Activated naive CD8-positive, alpha-beta T cell treated with anti-CD3 and anti-CD28 coated beads, Interleukin-2, amount 50 U/mL, for 24 hours (primary cell): ENCODE measurements around the gene TMEM95.

Experiments used
- ATAC-seq: fragments of 150-1000 bp; cut with Tn5 transposase; one replicate; pipeline ENCODE4 v1.10.0; 2021
- DNase-seq: peaks from one replicate; pipeline ENCODE4 v3.0.0; 2021
- H3K27ac Mint-ChIP-seq: one replicate; pipeline ENCODE4 v1.8.0; 2021; ENCODE audit warnings: mild to moderate bottlenecking, mixed read lengths
- H3K27me3 Mint-ChIP-seq: one replicate; pipeline ENCODE4 v1.8.0; 2021; ENCODE audit warnings: mixed read lengths
- H3K36me3 Mint-ChIP-seq: one replicate; pipeline ENCODE4 v1.8.0; 2021; ENCODE audit warnings: low read depth, mixed read lengths
- H3K4me1 Mint-ChIP-seq: one replicate; pipeline ENCODE4 v1.8.0; 2021; ENCODE audit warnings: mixed read lengths
- H3K4me3 Mint-ChIP-seq: one replicate; pipeline ENCODE4 v1.8.0; 2021; ENCODE audit warnings: mild to moderate bottlenecking, moderate library complexity, mixed read lengths
- H3K9me3 Mint-ChIP-seq: one replicate; pipeline ENCODE4 v1.8.0; 2021; ENCODE audit warnings: mixed read lengths

The TMEM95 gene

DNA sequence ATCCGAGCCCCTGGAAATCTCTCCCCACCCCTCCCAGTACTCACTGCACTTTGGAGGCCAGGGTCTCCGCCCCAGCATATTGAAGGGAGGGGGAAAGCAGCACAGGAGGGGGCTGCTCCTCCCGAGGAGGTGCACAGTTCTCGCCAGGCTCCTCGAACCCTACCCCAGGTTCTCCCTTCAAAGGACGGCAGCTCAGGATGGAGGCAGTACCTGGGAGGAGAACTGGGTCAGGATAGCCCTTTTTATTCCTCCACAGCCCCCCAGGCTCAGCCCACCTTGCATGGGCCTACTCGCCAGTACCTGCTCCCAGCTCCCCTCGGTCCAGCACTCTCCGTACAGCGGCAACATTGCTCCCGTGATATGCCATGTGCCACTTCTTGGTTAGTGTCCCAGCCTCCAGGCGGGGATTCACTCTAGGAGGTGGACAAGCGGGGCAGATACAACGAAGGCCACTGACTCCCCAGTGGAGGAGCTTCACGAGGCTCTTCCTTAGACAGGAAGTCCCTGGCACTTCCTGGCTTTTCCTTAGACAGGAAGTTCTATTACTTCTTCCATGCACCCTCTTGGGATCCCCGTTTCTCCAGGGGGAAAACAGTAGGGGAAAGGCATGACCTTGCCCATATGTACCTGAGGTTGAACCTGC, 37.7 kb upstream of the TMEM95 start:
- H3K27ac Mint-ChIP-seq = no peak overlapping the region
- H3K9me3 Mint-ChIP-seq = no peaks in the 10 kb centered on the region
- peaks cover 33% of the 10 kb centered on the region for H3K4me1 Mint-ChIP-seq
- ATAC-seq (no peak), DNase-seq (no peak)
- H3K4me3 Mint-ChIP-seq = no peak overlapping the region
- no peaks in the 10 kb centered on the region for H3K27me3 Mint-ChIP-seq
- peaks cover 41% of the 10 kb centered on the region for H3K36me3 Mint-ChIP-seq

DNA sequence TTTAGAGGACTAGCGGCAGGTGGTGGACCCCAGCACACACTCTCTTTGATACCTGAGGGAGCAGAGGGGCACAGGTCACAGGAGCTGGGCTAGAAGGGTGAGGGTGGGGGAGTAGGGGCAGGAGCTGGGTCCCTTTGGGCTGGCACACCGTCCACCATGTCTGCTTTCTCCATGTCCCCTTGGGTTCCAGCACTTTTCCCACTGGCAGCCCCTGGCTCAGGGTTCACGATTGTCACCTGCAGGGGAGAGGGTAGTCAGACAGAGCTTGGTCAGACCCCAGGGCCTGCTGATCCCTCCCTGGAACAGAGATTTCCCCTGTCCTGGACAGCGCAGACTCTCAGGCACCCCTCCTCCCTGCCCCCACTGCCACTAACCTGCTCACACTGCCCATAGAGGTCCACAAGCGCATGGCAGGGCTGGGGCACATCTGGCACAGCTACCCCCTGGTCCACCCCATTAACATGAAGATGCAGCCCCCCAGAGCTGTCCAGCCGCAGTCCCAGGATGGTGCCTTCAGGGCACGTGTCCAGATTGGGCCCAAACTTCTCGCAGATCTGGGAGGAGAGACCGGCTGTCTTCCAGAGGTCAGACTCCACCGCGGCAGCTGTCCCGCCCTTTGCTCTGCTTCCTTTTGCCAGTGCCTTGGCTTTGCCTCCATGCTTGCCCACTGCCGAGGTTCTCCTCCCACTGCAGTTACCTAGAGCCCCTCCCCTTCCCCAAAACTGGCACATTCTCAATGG, 36.7 kb upstream of the TMEM95 start:
- no peaks in the 10 kb centered on the region for H3K27me3 Mint-ChIP-seq
- H3K4me3 Mint-ChIP-seq = no peak overlapping the region
- ATAC-seq (no peak), DNase-seq (no peak)
- H3K36me3 Mint-ChIP-seq = peaks cover 34% of the 10 kb centered on the region
- H3K9me3 Mint-ChIP-seq = no peaks in the 10 kb centered on the region
- H3K4me1 Mint-ChIP-seq = peaks cover 23% of the 10 kb centered on the region
- no peak overlapping the region for H3K27ac Mint-ChIP-seq

DNA sequence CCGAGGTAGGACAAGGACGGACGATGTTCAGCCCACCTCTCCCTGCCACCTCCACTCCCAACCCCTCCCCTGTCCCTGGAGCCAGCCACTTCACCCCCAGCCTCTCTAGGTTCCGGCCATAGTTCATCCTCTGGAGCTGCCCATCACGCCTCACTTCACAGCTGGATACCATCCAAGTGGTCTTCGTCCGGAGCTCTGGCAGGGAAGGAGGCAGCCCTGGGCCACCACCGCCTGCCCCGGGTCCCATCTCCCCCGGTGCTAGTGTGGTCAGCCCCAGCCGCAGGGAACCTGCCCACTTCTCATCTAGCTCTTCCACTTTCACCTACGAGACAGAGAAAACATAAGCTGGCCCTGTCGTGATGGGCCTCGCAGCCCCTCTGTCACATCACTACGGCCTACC, 33.5 kb upstream of the TMEM95 start:
- ATAC-seq = no peak
- Mint-ChIP-seq H3K36me3 (peaks cover 21% of the 10 kb centered on the region), H3K4me3 (no peak overlapping the region)

DNA sequence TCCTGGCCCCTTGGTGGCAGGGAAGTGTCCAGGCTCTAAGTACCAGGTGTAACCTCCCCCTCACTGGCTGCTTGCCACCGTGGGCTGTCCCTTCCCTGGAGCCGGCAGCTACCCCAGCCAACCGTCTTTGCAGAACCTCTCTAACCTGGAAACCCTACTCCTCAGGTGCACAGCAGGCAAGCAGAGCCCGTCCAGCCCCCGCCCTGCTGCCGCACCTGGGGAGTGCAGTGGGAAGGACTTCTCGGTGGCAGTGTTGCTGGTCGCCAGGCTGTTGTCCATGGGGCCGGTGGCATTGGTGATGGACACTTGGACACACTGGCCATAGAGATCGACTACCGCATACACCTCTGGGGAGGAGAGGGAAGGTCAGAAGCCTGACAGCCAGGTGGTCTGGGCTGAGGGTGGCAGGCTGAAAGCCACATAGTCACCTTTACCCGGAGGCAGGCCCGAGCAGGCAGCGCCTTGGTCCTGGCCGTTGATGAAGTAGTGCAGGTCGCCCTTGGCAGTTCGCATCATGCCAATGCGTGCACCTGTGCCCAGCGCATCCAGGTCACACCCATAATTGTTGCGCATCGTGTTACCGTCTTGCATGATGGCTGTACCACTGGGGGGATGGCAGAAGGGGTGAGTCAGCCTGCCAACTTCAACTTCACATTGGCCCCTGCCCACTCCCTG, 32.3 kb upstream of the TMEM95 start:
- Mint-ChIP-seq H3K4me3 (no peak overlapping the region), H3K9me3 (no peaks in the 10 kb centered on the region), H3K27ac (no peak overlapping the region), H3K4me1 (peaks cover 8% of the 10 kb centered on the region), H3K27me3 (no peaks in the 10 kb centered on the region), H3K36me3 (peaks cover 19% of the 10 kb centered on the region)
- ATAC-seq (no peak), DNase-seq (no peak)

More for the DNA sequence above, 33.5 kb upstream of the TMEM95 start:
- H3K27me3 Mint-ChIP-seq = no peaks in the 10 kb centered on the region
- no peak for DNase-seq
- H3K27ac Mint-ChIP-seq = no peak overlapping the region
- peaks cover 4% of the 10 kb centered on the region for H3K4me1 Mint-ChIP-seq
- no peaks in the 10 kb centered on the region for H3K9me3 Mint-ChIP-seq

DNA sequence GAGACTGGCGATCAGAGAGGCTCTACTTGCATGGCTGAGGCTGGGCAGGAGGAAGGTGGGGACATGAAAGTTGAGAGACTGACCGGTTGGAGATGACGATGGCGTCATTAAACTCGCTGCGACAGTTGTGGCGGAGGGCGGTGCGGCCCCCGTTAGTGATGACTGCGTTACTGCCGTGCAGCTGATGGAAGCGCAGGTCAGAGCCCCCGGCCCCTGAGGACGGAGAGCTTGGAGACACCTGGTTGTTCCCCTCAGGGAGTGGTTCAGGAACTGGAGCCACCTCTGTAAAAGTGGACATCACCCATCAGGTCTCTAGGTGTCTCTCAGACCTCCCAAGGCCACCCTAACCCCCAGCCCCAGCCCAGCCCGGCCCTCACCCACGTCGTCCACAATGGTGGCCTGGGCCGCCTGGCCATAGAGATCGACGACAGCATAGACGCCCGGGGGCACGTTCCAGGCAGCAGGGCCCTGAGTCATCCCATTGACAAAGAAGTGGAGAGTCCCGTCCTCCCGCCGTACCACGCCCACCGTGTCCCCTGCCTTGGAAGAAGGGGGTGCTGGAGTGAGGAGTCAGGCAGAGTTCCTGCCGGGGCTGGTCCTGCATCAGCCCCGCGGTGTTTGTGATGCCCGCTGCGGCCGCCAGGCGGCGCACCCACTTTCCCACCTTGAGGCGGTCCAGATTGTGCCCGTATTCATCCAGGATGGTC, 31.1 kb upstream of the TMEM95 start:
- Mint-ChIP-seq H3K9me3 (no peaks in the 10 kb centered on the region), H3K27me3 (no peaks in the 10 kb centered on the region), H3K36me3 (peaks cover 19% of the 10 kb centered on the region), H3K4me3 (no peak overlapping the region), H3K4me1 (peaks cover 19% of the 10 kb centered on the region), H3K27ac (no peak overlapping the region)
- peak; percentile 76 for DNase-seq
- peak; percentile 35 for ATAC-seq

DNA sequence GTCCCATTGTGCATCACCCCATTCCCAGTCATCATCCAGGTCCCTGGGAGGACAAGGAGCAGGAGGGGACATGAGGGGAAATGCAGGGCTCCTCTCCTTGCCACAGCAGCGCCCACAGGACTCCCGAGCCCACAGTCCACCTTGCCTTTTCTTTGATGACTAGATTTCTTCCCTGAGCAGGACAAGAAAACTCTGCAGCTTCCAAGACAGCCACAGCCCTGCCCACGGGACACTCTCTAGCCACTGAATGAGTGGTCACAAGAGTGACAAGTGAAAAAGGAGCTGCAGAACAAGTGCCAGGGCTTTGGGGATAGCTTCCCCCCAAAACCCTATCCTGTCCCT, 30.5 kb upstream of the TMEM95 start:
- H3K4me3 Mint-ChIP-seq = no peak overlapping the region

DNA sequence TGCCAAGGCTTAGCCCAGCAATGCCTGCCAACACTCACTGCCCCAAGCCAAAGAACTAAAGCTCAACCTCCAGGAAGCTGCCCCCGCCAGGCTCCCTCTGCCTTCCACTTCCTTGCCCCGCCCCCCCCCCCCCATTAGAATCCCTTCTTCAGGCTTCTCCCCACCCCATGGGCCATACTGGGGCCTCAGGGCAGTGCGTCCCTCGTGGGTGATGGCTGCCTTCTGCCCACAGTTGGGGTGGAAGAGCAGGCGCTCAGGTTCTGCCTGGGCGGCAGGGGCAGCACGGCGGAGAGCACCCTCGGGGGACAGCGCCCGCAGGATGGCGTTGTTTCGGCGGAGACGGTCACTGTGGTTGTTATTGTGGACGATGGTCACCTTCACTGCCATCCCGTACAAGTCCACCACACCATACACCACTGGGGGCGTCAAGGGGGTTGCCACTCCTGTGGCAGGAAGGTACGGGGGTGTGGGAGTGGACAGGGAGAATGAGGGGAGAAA, 29.9 kb upstream of the TMEM95 start:
- no peak for DNase-seq
- peaks cover 4% of the 10 kb centered on the region for H3K27me3 Mint-ChIP-seq
- H3K4me1 Mint-ChIP-seq = peaks cover 28% of the 10 kb centered on the region
- H3K9me3 Mint-ChIP-seq = no peaks in the 10 kb centered on the region
- ATAC-seq = no peak
- peaks cover 21% of the 10 kb centered on the region for H3K36me3 Mint-ChIP-seq
- no peak overlapping the region for H3K4me3 Mint-ChIP-seq
- no peak overlapping the region for H3K27ac Mint-ChIP-seq

More for the DNA sequence above, 30.5 kb upstream of the TMEM95 start:
- Mint-ChIP-seq H3K4me1 (peaks cover 21% of the 10 kb centered on the region), H3K27ac (no peak overlapping the region), H3K9me3 (no peaks in the 10 kb centered on the region), H3K27me3 (peaks cover 2% of the 10 kb centered on the region), H3K36me3 (peaks cover 21% of the 10 kb centered on the region)
- no peak for ATAC-seq
- DNase-seq = no peak

DNA sequence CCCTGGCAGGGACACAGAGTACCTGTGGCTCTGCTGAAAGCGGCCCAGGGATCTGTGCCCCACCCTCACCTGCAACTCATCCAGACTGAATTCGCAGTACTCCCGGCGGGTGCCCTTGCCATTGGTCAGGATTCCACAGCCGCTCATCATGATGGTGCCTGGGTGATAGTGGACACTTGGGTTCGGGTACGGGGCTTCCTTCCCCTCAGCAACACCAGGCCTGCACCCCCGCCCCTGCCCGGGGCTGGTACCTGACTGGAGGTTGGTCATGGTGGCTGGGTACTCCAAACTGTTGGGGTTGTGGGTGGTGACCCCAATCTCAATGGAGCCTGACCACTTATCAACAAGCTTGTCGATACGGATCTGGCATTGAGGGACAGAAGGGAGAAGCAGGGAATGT, 28.8 kb upstream of the TMEM95 start:
- H3K27me3 Mint-ChIP-seq = peaks cover 4% of the 10 kb centered on the region
- H3K36me3 Mint-ChIP-seq = peaks cover 18% of the 10 kb centered on the region
- peaks cover 36% of the 10 kb centered on the region for H3K4me1 Mint-ChIP-seq

DNA sequence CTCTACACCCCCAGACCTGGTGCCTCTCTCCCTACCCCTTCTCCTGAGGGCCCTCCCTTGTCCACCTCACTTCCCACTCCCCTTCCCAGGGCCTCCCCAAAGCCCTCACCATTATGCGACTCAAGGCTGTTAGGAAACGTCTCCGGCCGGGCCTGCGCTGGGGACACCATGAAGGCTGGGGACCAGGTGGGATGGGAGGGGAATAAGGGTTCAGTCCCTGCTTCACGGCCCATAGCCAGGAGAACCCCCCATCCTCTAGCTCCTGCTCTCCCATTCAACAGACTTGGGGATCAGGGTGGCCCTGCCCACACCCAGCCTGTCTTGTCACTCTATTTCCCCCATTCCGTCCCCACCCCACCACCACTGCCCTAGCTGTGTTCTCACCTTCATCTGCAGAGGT, 27.9 kb upstream of the TMEM95 start:
- no peak for ATAC-seq
- Mint-ChIP-seq H3K27me3 (peaks cover 4% of the 10 kb centered on the region), H3K27ac (no peak overlapping the region), H3K9me3 (no peaks in the 10 kb centered on the region), H3K4me1 (peaks cover 39% of the 10 kb centered on the region), H3K36me3 (peaks cover 12% of the 10 kb centered on the region), H3K4me3 (no peak overlapping the region)
- DNase-seq = no peak

More for the DNA sequence above, 28.8 kb upstream of the TMEM95 start:
- no peaks in the 10 kb centered on the region for H3K9me3 Mint-ChIP-seq
- H3K27ac Mint-ChIP-seq = no peak overlapping the region
- DNase-seq (no peak), ATAC-seq (no peak)
- no peak overlapping the region for H3K4me3 Mint-ChIP-seq

DNA sequence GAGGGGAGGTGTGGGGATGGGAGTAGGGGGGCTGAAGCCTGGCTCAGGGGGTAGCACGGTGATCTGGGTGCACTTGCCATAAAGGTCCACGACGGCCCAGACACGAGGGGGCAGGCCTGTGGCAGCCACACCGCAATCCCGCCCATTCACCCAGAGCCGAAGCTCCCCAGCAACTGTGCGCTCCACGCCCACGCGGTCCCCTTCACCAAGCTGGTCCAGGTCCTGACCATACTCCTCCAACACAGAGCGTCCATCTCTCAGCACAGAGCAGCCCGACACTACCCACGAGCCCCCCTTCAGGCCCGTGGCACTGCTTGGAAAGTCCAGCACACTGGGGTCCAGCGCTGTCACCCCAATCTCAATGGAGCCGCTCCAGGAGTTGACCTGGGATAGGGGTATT, 27.5 kb upstream of the TMEM95 start:
- DNase-seq (no peak), ATAC-seq (no peak)
- Mint-ChIP-seq H3K4me1 (peaks cover 44% of the 10 kb centered on the region), H3K27me3 (peaks cover 4% of the 10 kb centered on the region), H3K36me3 (peaks cover 8% of the 10 kb centered on the region), H3K4me3 (no peak overlapping the region), H3K27ac (no peak overlapping the region), H3K9me3 (no peaks in the 10 kb centered on the region)

DNA sequence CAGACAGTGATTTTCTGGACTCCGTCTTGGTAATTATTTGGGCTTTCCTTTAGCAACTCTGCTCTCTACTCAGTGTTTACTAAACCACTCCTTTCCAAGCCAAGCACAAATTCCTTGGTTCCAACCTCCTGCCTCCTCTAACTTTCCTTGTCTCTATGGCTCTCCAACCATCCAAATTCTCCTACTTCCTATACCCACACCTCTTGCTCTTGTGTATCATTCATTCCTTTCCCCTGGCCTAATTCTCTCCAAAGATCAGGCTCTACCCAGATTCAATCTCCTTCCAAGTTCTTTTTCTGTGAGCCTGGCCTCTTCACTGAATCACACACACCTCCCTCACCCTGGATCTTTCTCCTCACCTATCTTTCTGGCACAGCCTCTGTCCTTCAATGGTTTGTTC, 26.9 kb upstream of the TMEM95 start:
- peaks cover 48% of the 10 kb centered on the region for H3K4me1 Mint-ChIP-seq
- ATAC-seq = no peak
- H3K27me3 Mint-ChIP-seq = peaks cover 4% of the 10 kb centered on the region
- H3K9me3 Mint-ChIP-seq = no peaks in the 10 kb centered on the region
- H3K27ac Mint-ChIP-seq = peak overlapping the region; percentile 89
- peaks cover 7% of the 10 kb centered on the region for H3K36me3 Mint-ChIP-seq
- H3K4me3 Mint-ChIP-seq = peak overlapping the region; percentile 97
- no peak for DNase-seq

DNA sequence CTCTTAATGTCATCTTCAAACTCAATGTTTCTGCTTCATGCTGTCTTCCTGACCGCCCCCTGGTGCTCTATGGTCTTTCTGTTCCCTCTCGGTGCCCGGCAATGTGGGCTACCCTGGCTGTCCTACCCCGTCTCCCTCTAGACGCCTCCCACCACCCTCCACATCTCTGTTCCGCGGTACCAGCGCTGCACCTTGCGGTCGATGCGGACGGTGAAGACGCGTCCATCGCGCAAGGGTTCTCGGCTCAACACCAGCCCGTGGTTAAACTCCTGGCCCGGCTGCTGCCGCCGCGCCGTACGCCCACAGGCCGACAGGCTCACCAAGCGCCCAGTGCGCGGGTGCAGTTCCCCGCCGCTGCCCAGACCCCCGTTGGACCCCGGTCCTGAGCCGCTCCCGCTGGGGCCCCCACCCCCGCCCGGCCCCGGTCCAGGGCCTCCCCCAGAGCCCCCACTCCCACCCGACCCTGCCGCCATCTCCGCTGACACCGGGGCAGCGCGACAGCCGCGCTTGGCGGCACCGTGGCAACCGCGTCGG, 26.0 kb upstream of the TMEM95 start, which contains the start of gene NEURL4:
Gene NEURL4, minus strand, starts transcription at position 496 of the 534 bp plus-strand sequence. Its CDS starts 23 bp downstream, at position 473.
- ATAC-seq (peak; percentile 2), DNase-seq (peak; percentile 45)
- H3K27me3 Mint-ChIP-seq = peaks cover 4% of the 10 kb centered on the region
- peak within 1 kb of the TSS; percentile 97 for H3K4me3 Mint-ChIP-seq
- peaks cover 7% of the 10 kb centered on the region for H3K36me3 Mint-ChIP-seq
- no peaks in the 10 kb centered on the region for H3K9me3 Mint-ChIP-seq
- H3K4me1 Mint-ChIP-seq = peaks cover 52% of the 10 kb centered on the region
- H3K27ac Mint-ChIP-seq = peak within 1 kb of the TSS; percentile 97

DNA sequence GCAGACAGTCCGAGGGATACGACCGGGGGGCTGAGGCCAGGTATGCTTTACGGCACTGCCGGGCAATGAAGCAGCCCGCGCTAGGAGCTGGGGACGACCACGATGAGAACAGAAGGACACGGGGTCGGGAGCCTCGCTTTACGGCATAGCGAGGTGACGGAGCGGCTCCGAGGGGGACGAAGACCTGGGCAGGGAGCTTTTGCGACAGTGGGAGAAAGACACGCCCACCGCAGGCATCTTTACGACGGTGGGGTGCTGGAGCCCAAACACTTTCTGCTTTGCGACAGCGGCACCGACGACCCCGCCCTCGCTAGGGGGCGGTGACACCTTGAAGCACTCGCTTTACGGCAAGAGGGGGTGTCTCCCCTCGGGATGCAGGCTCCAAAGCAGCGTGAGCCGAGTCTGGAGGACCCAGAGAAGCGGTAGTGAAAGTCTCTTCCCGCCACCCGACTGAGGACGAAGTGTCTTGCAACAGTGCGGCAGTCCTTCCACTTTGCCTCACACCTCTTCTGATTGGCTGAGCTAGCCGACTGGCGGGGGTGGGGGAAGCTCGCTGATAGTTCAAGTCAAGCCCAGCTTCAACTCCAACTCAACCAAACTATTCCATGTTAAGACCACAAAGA, 25.5 kb upstream of the TMEM95 start:
- peaks cover 7% of the 10 kb centered on the region for H3K36me3 Mint-ChIP-seq
- peak overlapping the region; percentile 97 for H3K27ac Mint-ChIP-seq
- DNase-seq = peak; percentile 95
- H3K4me1 Mint-ChIP-seq = peaks cover 49% of the 10 kb centered on the region
- H3K4me3 Mint-ChIP-seq = peak overlapping the region; percentile 97
- H3K9me3 Mint-ChIP-seq = no peaks in the 10 kb centered on the region
- peaks cover 4% of the 10 kb centered on the region for H3K27me3 Mint-ChIP-seq
- ATAC-seq = peak; percentile 70
